GM18502 (cell line): ENCODE data around the gene TTC5.
A peak's percentile ranks its signal among the peaks of the same experiment; 100 is the strongest.
"Not testable (repeated sequence)": the region's sequence is repeated elsewhere in the genome, so short reads cannot be mapped to it uniquely, and the experiment has no call there.

Experiments used
- ATAC-seq: cut with Tn5 transposase; IDR thresholded peaks from one replicate; pipeline ENCODE4 v1.9.1; 2021; ENCODE audit warnings: mild to moderate bottlenecking; ENCODE audit not compliant: unreplicated experiment, poor library complexity

Gene TTC5

GRCh38 chr14:20305265-20306078 lies at the start of gene TTC5:
TTC5 (minus strand) TSS chr14:20305951; CDS start chr14:20305937, 14 bp downstream.
- peak; percentile 97 for ATAC-seq

- ATAC-seq: no peak
Measured at GRCh38 chr14:20350860-20351259, 45.1 kb upstream of the TTC5 start.

GRCh38 chr14:20350282-20350681 lies 44.5 kb upstream of the TTC5 start:
- ATAC-seq: no peak

GRCh38 chr14:20347747-20348146 lies 42.0 kb upstream of the TTC5 start:
- no peak for ATAC-seq

- ATAC-seq: no peak
Measured at GRCh38 chr14:20346713-20347112, 41.0 kb upstream of the TTC5 start.

DNA sequence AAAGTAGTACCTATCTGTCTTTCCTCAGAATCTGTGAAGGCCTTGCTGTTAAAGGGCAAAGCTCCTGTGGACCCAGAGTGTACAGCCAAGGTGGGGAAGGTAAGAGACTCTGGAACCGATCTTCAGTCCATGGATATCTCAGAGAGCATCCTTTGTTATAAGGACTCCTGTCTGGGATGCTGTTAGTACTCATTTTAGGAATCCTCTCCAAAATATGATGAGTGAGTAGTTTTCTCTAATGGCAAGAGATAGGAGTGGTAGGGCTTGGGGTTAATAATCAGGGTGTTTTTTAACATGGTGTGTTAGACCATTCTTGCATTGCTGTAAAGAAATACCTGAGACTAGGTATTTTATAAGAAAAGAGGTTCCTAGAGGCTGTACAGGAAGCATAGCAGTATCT lies 39.6 kb upstream of the TTC5 start:
- ATAC-seq: no peak

DNA sequence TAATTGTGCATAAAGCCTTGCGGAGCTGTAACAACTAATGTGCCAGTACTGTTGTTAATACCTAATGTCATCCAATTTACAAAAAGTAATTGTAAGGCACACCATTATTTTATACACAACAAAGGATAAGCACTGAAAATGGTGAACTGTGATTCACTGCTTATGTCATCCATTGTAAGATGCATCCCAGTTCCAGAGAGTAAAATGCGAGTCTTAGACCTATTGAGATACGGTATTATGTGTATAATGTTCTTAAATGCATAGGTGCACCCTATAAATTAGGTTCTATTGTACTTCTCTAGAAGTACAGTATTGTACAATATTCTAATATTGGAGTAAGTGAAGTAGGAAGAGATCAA lies 38.1 kb upstream of the TTC5 start:
- ATAC-seq: no peak

DNA sequence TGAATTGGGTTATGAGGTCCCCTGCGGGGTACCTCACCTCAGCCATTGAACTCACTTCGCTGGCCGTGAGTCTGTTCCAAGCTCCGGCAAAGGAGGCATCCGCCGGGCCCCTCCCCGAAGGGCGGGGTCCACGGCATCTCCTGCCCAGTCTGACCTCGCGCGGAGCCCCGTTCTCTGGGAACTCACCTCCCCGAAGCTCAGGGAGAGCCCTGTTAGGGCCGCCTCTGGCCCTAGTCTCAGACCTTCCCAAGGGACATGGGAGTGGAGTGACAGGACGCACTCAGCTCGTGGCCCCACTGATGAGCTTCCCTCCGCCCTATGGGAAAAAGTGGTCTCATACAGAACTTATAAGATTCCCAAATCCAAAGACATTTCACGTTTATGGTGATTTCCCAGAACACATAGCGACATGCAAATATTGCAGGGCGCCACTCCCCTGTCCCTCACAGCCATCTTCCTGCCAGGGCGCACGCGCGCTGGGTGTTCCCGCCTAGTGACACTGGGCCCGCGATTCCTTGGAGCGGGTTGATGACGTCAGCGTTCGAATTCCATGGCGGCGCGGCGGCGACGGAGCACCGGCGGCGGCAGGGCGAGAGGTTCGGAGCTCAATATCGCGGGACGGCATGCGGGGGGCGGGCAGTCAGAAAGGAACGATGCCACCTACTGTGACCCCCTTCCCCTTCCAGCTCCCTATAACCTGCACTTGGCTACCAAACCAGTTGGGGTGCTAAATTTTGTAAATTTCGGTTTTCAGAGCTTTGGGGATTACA lies 37.5 kb upstream of the TTC5 start, which contains the start of gene PARP2:
Gene PARP2 (plus strand): TSS at position 544 of the 770 bp plus-strand sequence. CDS start 7 bp downstream, at position 551.
- peak; percentile 95 for ATAC-seq

- no peak for ATAC-seq
Measured at GRCh38 chr14:20341646-20342045, 35.9 kb upstream of the TTC5 start.

DNA sequence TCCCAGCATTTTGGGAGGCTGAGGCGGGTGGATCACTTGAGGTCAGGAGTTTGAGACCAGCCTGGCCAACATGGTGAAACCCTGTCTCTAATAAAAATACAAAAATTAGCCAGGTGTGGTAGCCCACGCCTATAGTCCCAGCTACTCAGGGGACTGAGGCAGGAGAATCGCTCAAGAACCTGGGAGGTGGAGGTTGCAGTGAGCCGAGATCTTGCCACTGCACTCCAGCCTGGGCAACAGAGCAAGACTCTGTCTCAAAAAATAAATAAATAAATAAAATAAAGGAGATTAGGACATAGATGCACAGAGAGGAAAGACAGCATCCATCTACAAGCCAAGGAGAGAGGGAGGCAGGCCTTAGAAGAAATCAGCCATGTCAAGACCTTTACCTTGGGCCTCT lies 35.3 kb upstream of the TTC5 start:
- ATAC-seq: not testable (repeated sequence)

- no peak for ATAC-seq
Measured at GRCh38 chr14:20334017-20334416, 28.3 kb upstream of the TTC5 start.

GRCh38 chr14:20333494-20333841 lies 27.7 kb upstream of the TTC5 start:
- no peak for ATAC-seq

- ATAC-seq: peak; percentile 99
Measured at GRCh38 chr14:20332788-20333493, 27.2 kb upstream of the TTC5 start, which contains the start of gene CCNB1IP1. CCNB1IP1 (minus strand) TSS chr14:20333279; CDS start chr14:20316523, 16,756 bp downstream.

DNA sequence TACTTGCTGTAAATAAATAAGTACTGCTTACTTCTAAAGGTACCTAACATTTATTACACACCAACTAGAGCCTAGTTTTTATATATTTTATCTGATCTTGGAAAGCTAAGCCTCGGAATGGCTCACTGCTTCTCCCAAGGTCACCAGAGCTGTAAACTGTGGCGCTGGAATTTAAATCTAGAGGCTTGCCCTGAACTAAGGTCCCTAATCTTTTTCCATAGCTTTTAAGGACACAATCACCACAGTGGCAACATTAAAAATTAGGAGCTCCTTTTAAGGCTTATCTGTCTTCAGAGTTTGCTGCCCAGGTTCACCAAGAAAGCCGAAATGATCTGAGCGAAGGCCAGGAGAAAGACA lies 26.7 kb upstream of the TTC5 start:
- ATAC-seq: no peak

GRCh38 chr14:20331053-20331613 lies 25.4 kb upstream of the TTC5 start:
- ATAC-seq: no peak

GRCh38 chr14:20329355-20329754 lies 23.6 kb upstream of the TTC5 start:
- no peak for ATAC-seq

DNA sequence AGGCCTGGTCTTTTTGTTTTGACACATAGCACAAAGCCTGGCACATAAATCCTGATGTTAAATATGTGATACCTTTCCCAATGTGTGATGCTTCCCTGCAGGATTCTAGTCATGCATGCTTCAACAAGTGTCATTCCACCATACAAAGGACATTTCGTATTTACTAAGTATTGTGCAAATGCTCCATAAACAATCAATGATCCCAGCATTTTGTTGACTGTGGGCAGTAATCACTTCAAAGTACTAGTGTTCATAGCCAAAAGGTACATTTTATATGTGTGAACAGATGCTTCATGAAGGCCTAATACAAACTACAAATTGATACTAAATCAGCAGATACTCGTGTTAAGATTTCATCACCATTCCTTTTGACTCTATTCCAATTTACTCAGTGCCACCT lies 23.0 kb upstream of the TTC5 start:
- no peak for ATAC-seq

DNA sequence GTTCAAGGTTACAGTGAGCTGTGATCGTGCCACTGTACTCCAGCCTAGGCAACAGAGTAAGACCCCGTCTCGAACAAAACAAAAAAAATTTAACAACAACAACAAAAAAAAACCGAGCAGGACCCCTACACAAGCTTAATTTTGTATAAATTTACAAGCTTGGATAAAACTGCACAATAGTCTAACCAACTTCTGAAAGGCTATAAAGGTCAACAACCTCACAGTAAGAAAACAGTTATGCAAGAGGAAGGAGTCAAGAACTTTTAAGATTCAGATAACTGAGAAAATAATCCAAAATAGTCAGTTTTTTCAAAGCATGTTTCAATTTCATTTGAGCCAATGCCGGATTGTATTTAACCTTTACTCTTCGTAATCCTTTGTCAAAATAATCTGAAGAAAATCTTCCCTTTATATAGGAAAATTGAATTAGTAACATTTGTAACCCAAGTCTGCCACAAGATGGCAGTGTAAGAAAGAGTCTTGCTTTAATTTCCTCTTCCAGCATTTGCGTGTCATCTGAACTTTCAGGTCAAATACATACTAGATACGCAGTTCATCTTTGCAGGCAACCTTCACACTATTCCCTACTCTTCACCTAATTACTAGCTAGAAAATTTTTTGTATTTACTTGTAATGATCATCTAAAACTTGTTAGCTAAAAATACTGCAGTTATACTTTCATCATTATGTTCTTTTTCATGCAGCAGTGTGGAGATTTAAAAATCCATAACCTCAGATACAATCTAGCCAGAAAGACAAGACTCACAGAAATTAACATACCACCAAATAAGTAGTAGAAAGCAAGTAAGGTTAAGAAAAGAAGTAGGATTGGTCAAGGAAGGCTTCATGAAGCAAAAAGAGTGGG lies 21.5 kb upstream of the TTC5 start:
- ATAC-seq: no peak

DNA sequence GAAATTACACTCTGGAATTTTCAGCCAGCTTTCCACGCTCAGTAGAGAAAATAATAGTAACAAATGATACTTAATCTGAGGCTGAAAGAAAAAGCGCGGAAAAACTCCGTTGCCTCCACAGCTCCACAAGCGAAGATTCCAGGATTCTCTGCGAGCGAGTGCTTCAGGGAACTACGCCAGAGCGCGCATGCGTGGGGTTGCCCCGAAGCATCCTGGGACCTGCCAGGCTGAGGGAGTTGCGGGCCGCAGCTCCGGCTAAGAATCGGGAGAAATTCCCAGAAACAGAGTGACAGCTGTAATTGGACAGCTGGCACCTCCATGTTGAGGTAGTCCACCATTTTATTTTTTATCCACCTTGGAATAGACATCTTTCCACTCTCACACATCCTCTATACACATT lies 12.0 kb upstream of the TTC5 start:
- no peak for ATAC-seq

DNA sequence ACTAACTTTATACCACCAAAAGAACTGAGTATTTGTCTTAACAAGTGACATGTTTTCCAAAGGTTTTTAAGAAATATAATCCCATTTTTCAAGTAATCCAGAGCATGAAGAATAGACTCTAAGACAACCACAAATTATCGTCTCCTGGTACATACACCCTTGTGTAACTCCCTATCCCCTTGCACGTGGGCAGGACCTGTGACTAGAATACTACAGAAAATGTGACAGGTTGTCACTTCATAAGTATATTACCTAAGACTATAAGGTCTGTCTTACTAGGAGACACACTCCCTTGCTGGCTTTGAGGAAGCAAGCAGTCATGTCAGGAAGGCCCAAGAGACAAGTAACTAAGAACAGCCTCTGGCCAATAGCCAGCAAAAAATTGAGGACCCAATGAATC lies 8.3 kb upstream of the TTC5 start:
- ATAC-seq: no peak
